ENCODE data around the gene WDSUB1.

The WDSUB1 gene

DNA sequence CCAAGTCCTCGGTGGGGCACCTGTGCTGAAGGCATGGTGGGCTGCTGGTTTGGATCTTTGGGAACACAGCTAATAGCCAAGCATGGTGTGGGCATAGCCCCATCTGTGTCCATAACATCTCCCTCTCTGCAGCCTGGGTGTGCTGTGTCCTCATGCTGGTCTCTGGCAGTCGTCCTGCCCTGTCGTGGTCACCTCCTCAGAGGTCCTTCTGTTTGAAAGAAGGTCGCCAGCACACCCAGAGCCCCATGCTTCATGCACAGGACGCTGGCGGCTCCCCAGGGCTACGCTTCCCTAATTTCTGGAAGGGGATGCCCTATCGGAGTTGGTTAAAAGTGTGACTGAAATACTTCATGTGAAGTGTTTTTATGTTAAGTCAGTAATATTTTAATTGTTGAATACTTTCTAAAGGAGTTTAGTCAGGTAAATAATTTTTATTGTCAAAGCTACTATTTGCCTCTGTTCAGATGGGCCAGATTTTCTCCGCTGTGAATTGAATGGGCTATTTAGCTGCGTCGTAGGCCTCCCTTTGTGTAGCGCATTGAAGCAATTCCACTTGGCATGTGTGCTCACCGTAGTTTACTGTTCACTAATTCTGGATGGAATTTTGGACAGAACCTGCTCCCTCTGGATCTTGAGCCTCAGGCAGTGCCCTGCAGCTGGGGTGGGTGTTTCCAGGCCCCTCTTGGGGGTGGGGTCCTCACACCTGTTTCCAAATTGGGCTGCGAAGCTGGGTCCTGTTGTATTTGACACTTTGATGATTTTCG is 81.9 kb downstream of the WDSUB1 start:
- TF ChIP-seq, protein P1, sequence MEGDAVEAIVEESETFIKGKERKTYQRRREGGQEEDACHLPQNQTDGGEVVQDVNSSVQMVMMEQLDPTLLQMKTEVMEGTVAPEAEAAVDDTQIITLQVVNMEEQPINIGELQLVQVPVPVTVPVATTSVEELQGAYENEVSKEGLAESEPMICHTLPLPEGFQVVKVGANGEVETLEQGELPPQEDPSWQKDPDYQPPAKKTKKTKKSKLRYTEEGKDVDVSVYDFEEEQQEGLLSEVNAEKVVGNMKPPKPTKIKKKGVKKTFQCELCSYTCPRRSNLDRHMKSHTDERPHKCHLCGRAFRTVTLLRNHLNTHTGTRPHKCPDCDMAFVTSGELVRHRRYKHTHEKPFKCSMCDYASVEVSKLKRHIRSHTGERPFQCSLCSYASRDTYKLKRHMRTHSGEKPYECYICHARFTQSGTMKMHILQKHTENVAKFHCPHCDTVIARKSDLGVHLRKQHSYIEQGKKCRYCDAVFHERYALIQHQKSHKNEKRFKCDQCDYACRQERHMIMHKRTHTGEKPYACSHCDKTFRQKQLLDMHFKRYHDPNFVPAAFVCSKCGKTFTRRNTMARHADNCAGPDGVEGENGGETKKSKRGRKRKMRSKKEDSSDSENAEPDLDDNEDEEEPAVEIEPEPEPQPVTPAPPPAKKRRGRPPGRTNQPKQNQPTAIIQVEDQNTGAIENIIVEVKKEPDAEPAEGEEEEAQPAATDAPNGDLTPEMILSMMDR (IDR thresholded peaks at IDR 0.05; ENCODE audit: low read depth, low read length), result no peak
- no peak for DNase-seq (ENCODE audit: low read depth in 2 of 2)
- no peak overlapping the region for H3K4me3 ChIP-seq (replicated peaks in 1 of 2; ENCODE audit: low read depth in 2 of 2, low read length in 2 of 2)

- DNase-seq (ENCODE audit: low read depth in 2 of 2), result peak; percentile 96 to 98
- H3K4me3 ChIP-seq (replicated peaks in 1 of 2; ENCODE audit: low read depth in 2 of 2, low read length in 2 of 2), result no peak overlapping the region
- TF ChIP-seq, protein P1 (IDR thresholded peaks at IDR 0.05; ENCODE audit: low read depth, low read length), result peak; percentile 16
Observed at GRCh38 chr2:159202568-159203071, 83.9 kb downstream of the WDSUB1 start.

DNA sequence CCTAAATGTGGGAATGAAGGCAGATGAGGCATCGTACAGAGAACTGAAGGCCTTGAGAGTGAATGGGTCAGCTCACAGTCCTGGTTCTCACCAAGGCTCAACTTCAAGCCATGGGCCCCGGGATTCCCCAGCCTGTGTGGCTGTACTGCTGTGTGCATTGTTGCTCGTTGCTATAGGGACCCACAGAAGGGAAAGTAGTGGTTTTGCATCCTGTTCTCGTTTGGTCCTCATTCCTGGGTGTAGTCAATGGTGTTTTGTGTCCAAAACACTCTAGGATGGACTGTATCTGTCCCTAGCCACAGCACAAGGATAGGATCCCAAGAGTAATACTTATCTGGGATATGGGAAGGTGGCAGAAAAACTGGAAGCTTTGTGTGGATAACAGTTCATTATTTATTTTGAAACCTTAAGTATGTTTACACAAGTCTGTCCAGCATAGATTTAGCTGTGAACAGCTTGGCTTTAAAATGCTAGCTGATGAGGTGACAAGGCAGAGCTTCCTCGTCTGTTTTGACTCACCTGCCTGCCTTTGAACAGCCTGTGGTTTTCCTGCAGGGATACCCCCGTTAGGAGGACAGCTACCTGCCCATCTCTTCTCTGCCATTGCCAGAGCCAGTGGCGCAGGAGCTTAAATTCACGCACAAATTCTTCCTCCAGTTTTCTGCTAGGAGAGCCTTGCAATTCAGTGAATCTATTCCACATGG is 85.0 kb downstream of the WDSUB1 start:
- DNase-seq (ENCODE audit: low read depth in 2 of 2), result peak; percentile 48 to 58

DNA sequence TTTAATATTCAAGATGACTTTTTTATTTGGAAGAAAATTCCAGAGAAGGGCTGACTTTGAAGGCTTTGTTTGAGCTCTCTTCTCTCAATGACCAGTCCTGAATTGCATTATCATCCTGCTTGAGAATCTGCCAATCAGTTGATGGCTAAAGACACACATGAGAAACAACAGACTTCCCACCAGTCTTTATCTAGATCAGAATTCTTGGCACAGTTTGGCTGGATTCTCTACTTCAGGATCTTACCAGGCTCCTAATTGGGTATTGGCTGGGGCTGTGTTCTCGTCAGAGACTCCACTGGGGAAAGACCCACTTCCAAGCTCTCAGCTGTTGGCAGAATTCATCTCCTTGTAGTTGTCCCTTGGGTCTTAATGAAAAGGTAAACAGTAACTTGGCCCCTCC is 86.0 kb downstream of the WDSUB1 start:
- H3K4me3 ChIP-seq (replicated peaks in 1 of 2; ENCODE audit: low read depth in 2 of 2, low read length in 2 of 2), result no peak overlapping the region
- TF ChIP-seq, protein P1 (IDR thresholded peaks at IDR 0.05; ENCODE audit: low read depth, low read length), result no peak
- DNase-seq (ENCODE audit: low read depth in 2 of 2), result peak; percentile 10 to 86

More for the DNA sequence above, 85.0 kb downstream of the WDSUB1 start:
- TF ChIP-seq, protein P1 (IDR thresholded peaks at IDR 0.05; ENCODE audit: low read depth, low read length), result no peak
- no peak overlapping the region for H3K4me3 ChIP-seq (replicated peaks in 1 of 2; ENCODE audit: low read depth in 2 of 2, low read length in 2 of 2)

DNA sequence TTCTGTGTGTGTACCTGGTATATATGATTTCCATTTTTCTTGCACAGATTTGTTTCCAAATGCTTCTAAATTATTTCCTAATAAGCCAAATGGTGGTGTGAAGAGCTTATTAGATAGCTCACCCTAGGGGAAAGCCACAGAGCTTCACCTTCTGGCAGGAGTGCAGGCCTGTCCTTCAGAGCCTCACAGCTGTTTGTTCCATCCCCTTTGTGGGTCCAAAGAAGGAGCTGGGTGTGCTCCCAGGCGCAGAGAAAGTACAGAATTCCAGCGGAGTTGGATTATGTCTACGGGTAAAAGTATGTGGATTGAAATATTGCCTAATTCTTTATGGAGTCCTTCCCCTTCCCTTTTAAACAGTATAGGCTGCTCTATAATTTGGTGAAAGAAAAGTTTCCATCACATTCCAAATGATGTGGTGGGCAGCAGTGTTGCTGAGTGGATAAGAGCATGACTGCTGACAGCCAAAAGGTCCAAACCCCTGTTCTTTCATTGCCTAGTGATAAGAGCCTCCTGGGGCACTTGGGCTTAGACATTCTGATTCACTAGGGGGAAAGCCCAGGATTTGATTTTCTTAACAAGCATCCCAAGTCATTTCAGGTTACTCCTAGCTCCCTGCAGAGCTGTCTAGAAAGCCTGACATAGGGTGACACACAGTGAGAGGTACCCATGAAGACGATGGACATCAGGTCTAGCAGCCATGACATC is 86.6 kb downstream of the WDSUB1 start:
- TF ChIP-seq, protein P1 (IDR thresholded peaks at IDR 0.05; ENCODE audit: low read depth, low read length), result no peak
- peak; percentile 30 to 68 for DNase-seq (ENCODE audit: low read depth in 2 of 2)
- H3K4me3 ChIP-seq (replicated peaks in 1 of 2; ENCODE audit: low read depth in 2 of 2, low read length in 2 of 2), result no peak overlapping the region

DNA sequence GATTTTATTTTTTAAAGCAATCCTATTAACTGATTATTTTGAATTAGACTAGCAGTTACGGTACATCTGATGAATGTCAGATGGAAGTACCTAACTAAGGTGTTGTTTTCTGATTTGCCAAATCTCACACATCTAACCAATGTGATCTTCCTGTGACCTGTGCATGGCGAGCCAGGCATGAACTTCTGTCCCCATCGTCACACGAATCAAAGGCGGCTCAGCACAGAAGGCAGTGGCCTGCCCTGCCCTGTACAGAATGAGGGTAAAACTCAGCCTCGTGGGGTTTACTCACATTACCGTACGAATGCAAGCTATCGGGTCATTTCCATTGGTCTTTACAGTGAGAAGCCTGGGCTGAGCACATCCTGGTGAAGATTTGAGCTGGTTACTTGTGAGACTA is 87.3 kb downstream of the WDSUB1 start:
- no peak overlapping the region for H3K4me3 ChIP-seq (replicated peaks in 1 of 2; ENCODE audit: low read depth in 2 of 2, low read length in 2 of 2)
- DNase-seq (ENCODE audit: low read depth in 2 of 2), result no peak

More for the DNA sequence above, 87.3 kb downstream of the WDSUB1 start:
- TF ChIP-seq, protein P1 (IDR thresholded peaks at IDR 0.05; ENCODE audit: low read depth, low read length), result no peak
